Measurements from ENCODE around the gene PAX1.

PAX1 gene

DNA sequence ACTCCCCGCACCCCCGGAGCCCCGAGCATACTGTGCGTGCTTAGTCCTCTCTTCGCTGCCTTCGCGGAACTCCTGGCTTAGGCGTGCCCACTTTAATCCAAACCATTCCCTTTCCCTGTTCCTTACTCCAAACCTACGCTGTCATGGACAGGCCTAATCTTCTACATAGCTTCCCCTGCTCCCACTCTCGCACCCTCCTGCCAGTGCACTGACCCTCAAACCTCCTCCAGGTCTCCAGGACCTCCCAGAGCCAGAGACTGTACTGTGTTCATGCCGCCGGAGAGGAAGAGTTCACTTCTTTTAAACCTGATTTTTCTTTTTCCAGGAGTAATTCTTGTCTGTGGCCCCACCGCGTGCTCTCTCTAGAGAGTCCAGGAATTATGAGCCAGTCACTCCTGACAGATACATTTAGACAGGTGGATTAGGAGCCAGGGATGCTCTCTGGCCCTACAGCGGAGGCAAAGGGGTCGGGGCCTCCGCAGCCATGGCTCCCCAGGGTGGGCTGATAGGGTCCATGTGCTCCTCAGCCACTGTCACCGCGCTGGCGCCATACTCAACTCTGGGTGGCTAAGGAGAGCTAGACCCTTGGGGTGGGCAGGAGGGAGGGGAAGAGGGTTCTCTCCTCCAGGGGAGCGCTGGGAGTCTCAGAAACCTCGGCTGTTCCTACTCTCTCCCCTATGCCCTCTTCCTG lies 1.6 kb upstream of the PAX1 start:
- DNase-seq, result no peak

- DNase-seq, result no peak
Observed at GRCh38 chr20:21704408-21705385, 767 bp upstream of the PAX1 start.

- DNase-seq, result no peak
Observed at GRCh38 chr20:21706261-21707195, 1.1 kb downstream of the PAX1 start.

- DNase-seq, result no peak
Observed at GRCh38 chr20:21707267-21707666, 1.8 kb downstream of the PAX1 start.

GRCh38 chr20:21707999-21708737 lies 2.7 kb downstream of the PAX1 start:
- no peak for DNase-seq

- no peak for DNase-seq
Observed at GRCh38 chr20:21708738-21709534, 3.5 kb downstream of the PAX1 start.

GRCh38 chr20:21709535-21709904 lies 4.1 kb downstream of the PAX1 start:
- no peak for DNase-seq

- DNase-seq, result no peak
Observed at GRCh38 chr20:21710341-21710740, 4.9 kb downstream of the PAX1 start.

DNA sequence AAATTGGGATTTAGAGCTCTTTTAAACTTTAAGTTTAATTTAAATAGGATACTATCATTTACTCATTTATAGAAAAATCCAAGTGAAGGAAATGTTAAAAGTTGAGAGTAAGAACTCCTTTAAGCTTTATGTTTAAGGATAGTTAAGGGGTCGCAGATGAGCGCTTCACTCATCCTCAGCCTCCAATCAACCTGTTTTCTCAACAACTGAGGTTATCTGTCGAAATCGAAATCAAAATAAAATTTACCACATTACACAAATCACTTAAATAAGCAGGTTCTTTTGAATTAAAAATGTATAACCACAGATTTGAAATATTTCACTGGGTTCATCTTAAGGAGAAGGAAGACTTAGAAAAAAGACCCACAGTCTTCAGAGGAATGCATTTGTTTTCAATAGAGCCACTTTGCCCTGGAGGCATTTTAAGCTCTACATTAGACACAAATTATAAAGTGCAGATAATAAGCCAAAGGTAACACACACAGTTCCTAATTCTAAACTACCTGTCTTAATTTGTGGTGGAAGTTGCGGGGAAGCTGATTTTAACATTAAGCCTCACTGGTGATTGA lies 5.5 kb downstream of the PAX1 start:
- no peak for DNase-seq

GRCh38 chr20:21712443-21713059 lies 7.1 kb downstream of the PAX1 start:
- DNase-seq, result no peak

GRCh38 chr20:21713470-21713869 lies 8.0 kb downstream of the PAX1 start:
- DNase-seq, result no peak

GRCh38 chr20:21713901-21714296 lies 8.4 kb downstream of the PAX1 start:
- DNase-seq, result no peak

DNA sequence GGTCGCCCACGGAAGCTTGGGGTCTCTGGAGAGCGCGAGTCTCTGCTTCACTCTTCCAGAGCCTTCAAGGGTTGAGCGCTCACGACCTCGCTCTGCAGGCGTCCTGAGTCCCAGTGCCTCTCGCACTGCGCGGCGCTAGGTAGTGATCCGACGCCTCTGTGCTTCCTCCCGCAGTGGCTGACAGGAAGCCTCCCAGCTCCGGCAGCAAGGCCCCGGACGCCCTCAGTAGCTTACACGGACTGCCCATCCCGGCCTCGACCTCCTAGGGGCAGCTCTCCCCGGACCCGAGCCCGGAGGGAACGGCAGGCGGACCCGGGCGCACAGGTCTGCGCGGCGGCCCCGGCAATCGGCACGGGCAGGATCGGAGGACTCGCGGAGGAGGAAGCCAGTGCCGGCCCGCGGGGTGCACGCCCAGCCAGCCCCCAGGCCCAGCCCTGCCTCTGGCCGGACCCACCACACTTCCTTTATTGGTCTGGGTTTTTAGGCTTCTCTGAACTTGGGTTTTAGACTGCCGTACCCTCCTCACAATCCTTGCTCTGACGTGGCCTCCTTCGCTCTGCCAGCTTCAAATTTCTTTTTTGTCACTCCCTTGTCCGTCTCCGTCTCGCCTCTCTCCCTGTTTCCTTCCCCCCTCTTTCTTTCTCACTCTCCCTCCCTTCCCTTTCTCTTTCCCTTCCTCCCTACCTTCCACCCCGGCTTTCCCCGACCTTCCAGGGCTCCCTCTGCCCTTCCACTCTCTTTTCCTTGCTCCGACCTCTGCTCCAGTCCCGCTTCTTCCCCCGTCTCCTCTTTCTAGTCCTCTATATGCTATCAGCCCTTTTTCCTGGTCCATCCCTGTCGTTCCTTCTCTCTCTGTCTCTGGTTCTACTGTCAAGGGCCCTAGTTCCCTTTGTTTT lies 9.1 kb downstream of the PAX1 start:
- DNase-seq, result no peak

- DNase-seq, result no peak
Observed at GRCh38 chr20:21715193-21715881, 9.9 kb downstream of the PAX1 start.

GRCh38 chr20:21719592-21720214 lies 14.2 kb downstream of the PAX1 start:
- peak; percentile 23 for DNase-seq

DNA sequence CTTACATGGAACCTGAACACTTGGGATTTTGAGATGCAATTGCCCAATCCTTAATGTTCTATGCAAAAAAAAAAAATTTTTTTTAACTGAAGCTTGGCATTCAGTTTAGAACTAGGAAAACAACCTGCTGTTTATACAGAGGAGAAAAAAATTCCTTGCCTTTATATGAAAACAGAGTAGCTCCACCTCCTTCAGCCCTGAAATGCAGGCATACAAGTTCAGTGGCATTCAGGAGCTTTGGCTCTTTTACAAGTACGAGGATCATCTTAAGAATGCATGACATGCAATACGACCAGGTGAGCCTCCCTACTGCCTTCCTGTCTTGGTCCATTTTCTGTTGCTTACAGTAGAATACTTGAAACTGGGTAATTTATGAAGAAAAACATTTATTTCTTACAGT lies 20.4 kb downstream of the PAX1 start:
- no peak for DNase-seq

DNA sequence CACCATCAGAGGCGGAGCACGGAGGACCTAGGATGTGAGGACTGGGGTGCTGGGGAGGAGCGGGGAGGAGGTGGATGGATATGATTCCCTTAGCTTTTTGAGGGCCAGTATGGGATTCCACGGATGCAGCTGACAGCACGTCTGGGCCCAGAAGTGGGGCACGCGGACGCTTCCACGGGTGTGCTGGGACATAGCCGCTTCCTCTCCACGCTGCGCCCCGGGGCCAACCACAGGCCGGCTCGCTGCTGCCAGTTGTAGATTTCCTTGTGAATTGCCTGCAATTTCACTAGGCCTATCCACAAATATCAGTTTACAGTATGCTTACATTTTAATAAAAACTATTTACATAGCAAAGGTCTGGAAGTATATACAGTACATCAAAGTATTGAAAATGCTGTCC lies 23.9 kb downstream of the PAX1 start:
- DNase-seq, result no peak

DNA sequence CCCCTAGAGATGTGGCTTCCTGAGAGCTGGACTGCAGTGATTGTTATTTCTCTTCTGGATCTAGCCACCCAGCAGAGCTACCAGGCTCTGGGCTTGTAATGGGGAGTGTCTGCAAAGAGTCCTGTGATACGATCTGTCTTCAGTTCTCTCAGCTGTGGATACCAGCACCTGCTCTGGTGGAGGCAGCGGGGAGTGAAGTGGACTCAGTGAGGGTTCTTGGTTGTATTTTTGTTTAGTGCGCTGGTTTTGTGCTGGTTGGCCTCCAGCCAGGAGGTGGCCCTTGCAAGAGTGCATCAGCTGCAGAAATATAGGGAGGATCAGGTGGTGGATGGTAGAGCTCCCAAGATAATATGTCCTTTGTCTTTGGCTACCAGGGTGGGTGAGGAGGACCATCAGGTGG lies 33.7 kb downstream of the PAX1 start:
- no peak for DNase-seq
